NCI-H460 (cell line): Measurements from ENCODE around the gene GALNT18. TPM values are rescaled to one million over a fixed set of nuclear protein-coding genes. Genes with fewer than 3 reads are reported as not detected.

Source experiments
- DNase-seq: peaks from one replicate; pipeline ENCODE4 v3.0.0-alpha.2; 2016; ENCODE audit warnings: low read depth; ENCODE audit errors: extremely low read depth
- total RNA-seq: library from RNA; depleted of rRNA; stranded (reverse); fragments of >200 nt; shearing (Covaris generic); gene quantifications from 2 replicates; pipeline ENCODE4 v1.2.3, GENCODE V29; 2014

Gene GALNT18
- total RNA-seq, 1 experiment from 2014 or later = 4.6 TPM

GRCh38 chr11:11535611-11536010, 86.2 kb downstream of the GALNT18 start:
- DNase-seq = no peak

GRCh38 chr11:11534981-11535380, 86.8 kb downstream of the GALNT18 start:
- no peak for DNase-seq

- no peak for DNase-seq
These were observed 88.1 kb downstream of the GALNT18 start for GRCh38 chr11:11533751-11534150.

GRCh38 chr11:11533057-11533456, 88.7 kb downstream of the GALNT18 start:
- DNase-seq = no peak

- no peak for DNase-seq
These were observed 89.2 kb downstream of the GALNT18 start for GRCh38 chr11:11532574-11532973.

- DNase-seq = no peak
These were observed 90.5 kb downstream of the GALNT18 start for GRCh38 chr11:11531131-11531908.

GRCh38 chr11:11528986-11529385, 92.8 kb downstream of the GALNT18 start:
- DNase-seq = no peak

- DNase-seq = no peak
These were observed 96.5 kb downstream of the GALNT18 start for GRCh38 chr11:11525283-11525682.

- DNase-seq = no peak
These were observed 97.3 kb downstream of the GALNT18 start for GRCh38 chr11:11524436-11525061.

- no peak for DNase-seq
These were observed 99.2 kb downstream of the GALNT18 start for GRCh38 chr11:11522591-11522990.

- DNase-seq = no peak
These were observed 100.4 kb downstream of the GALNT18 start for GRCh38 chr11:11521306-11522002.

- DNase-seq = no peak
These were observed 101.4 kb downstream of the GALNT18 start for GRCh38 chr11:11520231-11521015.

GRCh38 chr11:11519184-11519583, 102.6 kb downstream of the GALNT18 start:
- no peak for DNase-seq

GRCh38 chr11:11514246-11514645, 107.6 kb downstream of the GALNT18 start:
- DNase-seq = no peak

- no peak for DNase-seq
These were observed 108.4 kb downstream of the GALNT18 start for GRCh38 chr11:11513422-11513821.

GRCh38 chr11:11512929-11513328, 108.9 kb downstream of the GALNT18 start:
- no peak for DNase-seq

GRCh38 chr11:11512502-11512901, 109.3 kb downstream of the GALNT18 start:
- DNase-seq = no peak

GRCh38 chr11:11512090-11512489, 109.7 kb downstream of the GALNT18 start:
- DNase-seq = no peak

- DNase-seq = no peak
These were observed 110.9 kb downstream of the GALNT18 start for GRCh38 chr11:11510939-11511338.

- no peak for DNase-seq
These were observed 116.1 kb downstream of the GALNT18 start for GRCh38 chr11:11505692-11506091.

- DNase-seq = no peak
These were observed 116.6 kb downstream of the GALNT18 start for GRCh38 chr11:11505190-11505589.
